Sigmoid colon (tissue), 7 donors: ENCODE results near the gene TMEM129. TPM values are rescaled to one million over a fixed set of nuclear protein-coding genes. Genes with fewer than 3 reads are reported as not detected.
"Not testable (repeated sequence)": the region's sequence is repeated elsewhere in the genome, so short reads cannot be mapped to it uniquely, and the experiment has no call there.

Experiments used
- DNase-seq: peaks from one replicate; pipeline ENCODE4 v3.0.0-alpha.2; 2019
- H3K27ac ChIP-seq, 4 donors: fragments of 200-600 bp; sonication (generic); one replicate each; pipeline ENCODE4 v1.5.1; 2016 to 2019; ENCODE audit warnings: mild to moderate bottlenecking in 1 of 4
- H3K27me3 ChIP-seq, 3 donors: fragments of 200-600 bp; sonication (generic); one replicate each; pipeline ENCODE4 v1.5.1; 2019; ENCODE audit warnings: mild to moderate bottlenecking in 1 of 3
- H3K36me3 ChIP-seq, 4 donors: fragments of 200-600 bp; sonication (generic); one replicate each; pipeline ENCODE4 v1.5.1; 2016 to 2019
- H3K4me1 ChIP-seq, 4 donors: fragments of 200-600 bp; sonication (generic); one replicate each; pipeline ENCODE4 v1.5.1; 2017 to 2019
- H3K4me3 ChIP-seq, 4 donors: fragments of 200-600 bp; sonication (generic); one replicate each; pipeline ENCODE4 v1.5.1; 2017 to 2019; ENCODE audit warnings: mild to moderate bottlenecking in 2 of 4, moderate library complexity in 1 of 4
- H3K9me3 ChIP-seq, 4 donors: fragments of 200-600 bp in 3 of 4; sonication (generic) in 3 of 4; one replicate each; pipeline versions ENCODE4 v1.5.1 to v1.6.1; 2013 to 2019
- CTCF ChIP-seq, 4 experiments: fragments of 450-650 bp in 3 of 4; fragments of 200-600 bp in 1 of 4; IDR thresholded peaks; one replicate each; pipeline ENCODE4 v1.5.1; 2016 to 2019; ENCODE audit warnings: antibody characterized with exemption in 4 of 4, mild to moderate bottlenecking in 3 of 4, moderate library complexity in 2 of 4
- EP300 ChIP-seq, 4 donors: sonication (generic); formaldehyde crosslinking; IDR thresholded peaks; one replicate each; pipeline ENCODE4 v1.6.1; 2017; ENCODE audit warnings: antibody characterized with exemption in 4 of 4
- POLR2A ChIP-seq, 2 donors: fragments of 450-650 bp; IDR thresholded peaks; one replicate each; pipeline ENCODE4 v1.6.1; 2016; ENCODE audit warnings: antibody characterized with exemption in 2 of 2, mild to moderate bottlenecking in 2 of 2, moderate library complexity in 2 of 2
- POLR2AphosphoS5 ChIP-seq, 4 donors: sonication (generic); formaldehyde crosslinking; IDR thresholded peaks; one replicate each; pipeline ENCODE4 v1.6.1; 2017; ENCODE audit warnings: antibody characterized with exemption in 4 of 4
- WGBS, 2 donors: extraction: QIAGEN DNeasy Blood & Tissue Kit; methylation state at CpG; one replicate each; pipeline ENCODE4 v1.1.7; 2013; 5-methylcytosine and 5-hydroxymethylcytosine counted together
- intact Hi-C: fragments of 100-400 bp; cut with DNase I; formaldehyde crosslinking; loops from one replicate; pipeline ENCODE4 v1.15.1; 2023
- polyA plus RNA-seq, 3 donors: library from polyadenylated mRNA; stranded (reverse); fragments of 200-250 nt; gene quantifications; one replicate each; pipeline ENCODE4 v1.2.3, GENCODE V29; 2013
- total RNA-seq, 4 donors: library from RNA; depleted of rRNA; stranded (reverse); fragments of >200 nt; gene quantifications; one replicate each; pipeline ENCODE4 v1.1.0, GENCODE V29; 2016
- donor health status: healthy with polysubstance abuse.
- donor health status: Bipolar disorder and iron deficiency.
- donor health status: healthy.

The TMEM129 gene
- total and polyA plus RNA-seq, 7 donors, result 16.9 to 51.4 (median 42.4) TPM

GRCh38 chr4:1675136-1675801, 45.9 kb downstream of the TMEM129 start:
- no peak for TF ChIP-seq EP300 (IDR thresholded peaks at IDR 0.05)
- TF ChIP-seq POLR2AphosphoS5 (IDR thresholded peaks at IDR 0.05), result no peak
- no peak for TF ChIP-seq CTCF (IDR thresholded peaks at IDR 0.05)
- TF ChIP-seq POLR2A (IDR thresholded peaks at IDR 0.05), result no peak
- intact Hi-C loops, result no loop called here
- 84 to 87% methylated on average over 19 of the region's 19 CpGs for WGBS, 2 donors

GRCh38 chr4:1674682-1675081, 46.4 kb downstream of the TMEM129 start:
- H3K9me3 ChIP-seq, result no peaks in the 10 kb centered on the region
- H3K27ac ChIP-seq, result no peak overlapping the region
- intact Hi-C loops, result no loop called here
- H3K36me3 ChIP-seq, result no peaks in the 10 kb centered on the region
- DNase-seq, result no peak
- 75 to 78% methylated on average over 9 of the region's 9 CpGs for WGBS, 2 donors
- no peak for TF ChIP-seq POLR2AphosphoS5 (IDR thresholded peaks at IDR 0.05)
- no peak for TF ChIP-seq CTCF (IDR thresholded peaks at IDR 0.05)
- no peak for TF ChIP-seq POLR2A (IDR thresholded peaks at IDR 0.05)
- TF ChIP-seq EP300 (IDR thresholded peaks at IDR 0.05), result no peak
- no peaks in the 10 kb centered on the region for H3K4me1 ChIP-seq
- no peak overlapping the region for H3K4me3 ChIP-seq
- no peaks in the 10 kb centered on the region for H3K27me3 ChIP-seq

More at GRCh38 chr4:1675136-1675801, 45.9 kb downstream of the TMEM129 start:
- H3K4me3 ChIP-seq, result no peak overlapping the region
- H3K4me1 ChIP-seq, result no peaks in the 10 kb centered on the region
- DNase-seq, result no peak
- no peaks in the 10 kb centered on the region for H3K27me3 ChIP-seq
- no peaks in the 10 kb centered on the region for H3K9me3 ChIP-seq
- no peak overlapping the region for H3K27ac ChIP-seq
- H3K36me3 ChIP-seq, result no peaks in the 10 kb centered on the region

GRCh38 chr4:1673671-1674070, 47.5 kb downstream of the TMEM129 start:
- no peak overlapping the region for H3K4me3 ChIP-seq
- H3K4me1 ChIP-seq, result no peaks in the 10 kb centered on the region
- no peaks in the 10 kb centered on the region for H3K9me3 ChIP-seq
- no peak for TF ChIP-seq POLR2AphosphoS5 (IDR thresholded peaks at IDR 0.05)
- no peak for TF ChIP-seq EP300 (IDR thresholded peaks at IDR 0.05)
- TF ChIP-seq CTCF (IDR thresholded peaks at IDR 0.05), result no peak
- no peak for TF ChIP-seq POLR2A (IDR thresholded peaks at IDR 0.05)
- no peak for DNase-seq
- WGBS, 2 donors, result 89 to 92% methylated on average over 20 of the region's 20 CpGs
- H3K36me3 ChIP-seq, result no peaks in the 10 kb centered on the region
- no peaks in the 10 kb centered on the region for H3K27me3 ChIP-seq
- no peak overlapping the region for H3K27ac ChIP-seq
- intact Hi-C loops, result no loop called here

GRCh38 chr4:1671011-1671410, 50.1 kb downstream of the TMEM129 start:
- WGBS, 2 donors, result 90 to 93% methylated on average over 20 of the region's 20 CpGs
- not testable (repeated sequence) for H3K4me3 ChIP-seq, DNase-seq

GRCh38 chr4:1670279-1670678, 50.8 kb downstream of the TMEM129 start:
- peaks cover 0 to 6% (median 2%) of the 10 kb centered on the region in 4 donors for H3K4me1 ChIP-seq
- intact Hi-C loops, result no loop called here
- H3K4me3 ChIP-seq, result no peak overlapping the region
- H3K27me3 ChIP-seq, result no peaks in the 10 kb centered on the region
- no peak for TF ChIP-seq POLR2A (IDR thresholded peaks at IDR 0.05)
- TF ChIP-seq CTCF (IDR thresholded peaks at IDR 0.05), result no peak
- no peak for TF ChIP-seq POLR2AphosphoS5 (IDR thresholded peaks at IDR 0.05)
- no peak for TF ChIP-seq EP300 (IDR thresholded peaks at IDR 0.05)
- H3K27ac ChIP-seq, result no peak overlapping the region
- 92 to 93% methylated on average over 11 of the region's 11 CpGs for WGBS, 2 donors
- DNase-seq, result no peak
- no peaks in the 10 kb centered on the region for H3K36me3 ChIP-seq
- H3K9me3 ChIP-seq, result no peaks in the 10 kb centered on the region

More at GRCh38 chr4:1671011-1671410, 50.1 kb downstream of the TMEM129 start:
- H3K4me1 ChIP-seq, H3K27me3 ChIP-seq, H3K9me3 ChIP-seq, H3K36me3 ChIP-seq, intact Hi-C loops, H3K27ac ChIP-seq: not testable (repeated sequence)
